Epithelial cell of proximal tubule (primary cell): ENCODE data around the gene ITPKB. TPM values are rescaled to one million over a fixed set of nuclear protein-coding genes. Genes with fewer than 3 reads are reported as not detected.

Source experiments
- DNase-seq: peaks from one replicate; pipeline ENCODE4 v3.0.0-alpha.2; 2011; ENCODE audit warnings: low read depth
- H3K4me3 ChIP-seq: 2 replicates; pipeline ENCODE4 v1.5.1; 2011; ENCODE audit warnings: low read depth, mild to moderate bottlenecking, low read length
- CTCF ChIP-seq: conservative IDR thresholded peaks from 2 replicates; pipeline ENCODE4 v1.5.1; 2012; ENCODE audit warnings: low read depth, mild to moderate bottlenecking, low read length
- total RNA-seq: library from RNA; depleted of rRNA; stranded (reverse); fragments of >200 nt; gene quantifications from 2 replicates; pipeline ENCODE4 v1.2.3, GENCODE V29; 2015

Gene ITPKB
- total RNA-seq, 1 donor from 2014 or later = 5.1 TPM

GRCh38 chr1:226646870-226647449, 92.1 kb downstream of the ITPKB start:
- no peak for DNase-seq
- no peak for TF ChIP-seq CTCF
- H3K4me3 ChIP-seq = no peak overlapping the region

GRCh38 chr1:226646026-226646869, 92.8 kb downstream of the ITPKB start:
- H3K4me3 ChIP-seq = no peak overlapping the region
- DNase-seq = no peak
- no peak for TF ChIP-seq CTCF

- H3K4me3 ChIP-seq = no peak overlapping the region
- no peak for DNase-seq
- no peak for TF ChIP-seq CTCF
These were observed 93.7 kb downstream of the ITPKB start for GRCh38 chr1:226645279-226645976.

GRCh38 chr1:226644541-226645176, 94.4 kb downstream of the ITPKB start:
- no peak for TF ChIP-seq CTCF
- DNase-seq = no peak
- H3K4me3 ChIP-seq = no peak overlapping the region

GRCh38 chr1:226643611-226644540, 95.2 kb downstream of the ITPKB start:
- no peak for DNase-seq
- no peak for TF ChIP-seq CTCF

GRCh38 chr1:226643177-226643576, 95.9 kb downstream of the ITPKB start:
- DNase-seq = no peak
- H3K4me3 ChIP-seq = no peak overlapping the region
- no peak for TF ChIP-seq CTCF

More at GRCh38 chr1:226643611-226644540, 95.2 kb downstream of the ITPKB start:
- H3K4me3 ChIP-seq = no peak overlapping the region
